Measurements from ENCODE around the gene OLFM1. TPM values are rescaled to one million over a fixed set of nuclear protein-coding genes. Genes with fewer than 3 reads are reported as not detected.

Gene OLFM1
- total and polyA plus RNA-seq, 2 donors from 2014 or later, result 2.9 to 33.7 TPM

GRCh38 chr9:135070964-135071735 is 16.3 kb upstream of the OLFM1 start:
- FAIRE-seq (no peak), DNase-seq (peak in 2 of 5 donors; percentile 23 to 28)
- H3K9me3 ChIP-seq (ENCODE audit: control insufficient read depth in 2 of 3, insufficient read depth in 1 of 3, low read length in 3 of 3), result no peaks in the 10 kb centered on the region
- H3K27ac ChIP-seq (ENCODE audit: low read depth in 2 of 2, low read length in 2 of 2), result no peak overlapping the region
- H3K4me1 ChIP-seq (ENCODE audit: control insufficient read depth in 2 of 3, insufficient read depth in 2 of 3, low read depth in 1 of 3, low read length in 3 of 3), result peaks cover 0 to 2% (median 0%) of the 10 kb centered on the region in 3 donors
- H3K4me3 ChIP-seq (ENCODE audit: low read length in 3 of 3), result no peak overlapping the region
- no peak overlapping the region for H3K9ac ChIP-seq (ENCODE audit: low read length in 3 of 3)
- H3K27me3 ChIP-seq (ENCODE audit: control insufficient read depth, insufficient read depth, low read length), result peaks cover 9% of the 10 kb centered on the region
- intact Hi-C loops (cut with DNase I), result no loop called here
- no peak for TF ChIP-seq CTCF (IDR thresholded peaks at IDR 0.05; ENCODE audit: borderline replicate concordance, extremely low read depth, insufficient read depth)
- no peaks in the 10 kb centered on the region for H3K36me3 ChIP-seq (ENCODE audit: control insufficient read depth in 2 of 3, insufficient read depth in 3 of 3, low read length in 3 of 3)

- Histone ChIP-seq H3K27ac (ENCODE audit: low read depth in 2 of 2, low read length in 2 of 2) (no peak overlapping the region), H3K36me3 (ENCODE audit: control insufficient read depth in 2 of 3, insufficient read depth in 3 of 3, low read length in 3 of 3) (no peaks in the 10 kb centered on the region), H3K4me1 (ENCODE audit: control insufficient read depth in 2 of 3, insufficient read depth in 2 of 3, low read depth in 1 of 3, low read length in 3 of 3) (peaks cover 0 to 2% (median 0%) of the 10 kb centered on the region in 3 donors), H3K27me3 (ENCODE audit: control insufficient read depth, insufficient read depth, low read length) (peaks cover 18% of the 10 kb centered on the region), H3K9me3 (ENCODE audit: control insufficient read depth in 2 of 3, insufficient read depth in 1 of 3, low read length in 3 of 3) (no peaks in the 10 kb centered on the region), H3K4me3 (ENCODE audit: low read length in 3 of 3) (no peak overlapping the region), H3K9ac (ENCODE audit: low read length in 3 of 3) (no peak overlapping the region)
- no peak for TF ChIP-seq CTCF (IDR thresholded peaks at IDR 0.05; ENCODE audit: borderline replicate concordance, extremely low read depth, insufficient read depth)
- FAIRE-seq (no peak), DNase-seq (peak in 1 of 5 donors; percentile 8)
- intact Hi-C loops (cut with DNase I), result no loop called here
These were observed 14.3 kb upstream of the OLFM1 start for GRCh38 chr9:135073081-135073740.

GRCh38 chr9:135073741-135074305 is 13.6 kb upstream of the OLFM1 start:
- DNase-seq (peak in 1 of 5 donors; percentile 19), FAIRE-seq (no peak)
- intact Hi-C loops (cut with DNase I), result no loop called here

More at GRCh38 chr9:135073741-135074305, 13.6 kb upstream of the OLFM1 start:
- Histone ChIP-seq H3K27ac (ENCODE audit: low read depth in 2 of 2, low read length in 2 of 2) (no peak overlapping the region), H3K9ac (ENCODE audit: low read length in 3 of 3) (no peak overlapping the region), H3K4me3 (ENCODE audit: low read length in 3 of 3) (no peak overlapping the region), H3K9me3 (ENCODE audit: control insufficient read depth in 2 of 3, insufficient read depth in 1 of 3, low read length in 3 of 3) (no peaks in the 10 kb centered on the region), H3K27me3 (ENCODE audit: control insufficient read depth, insufficient read depth, low read length) (peaks cover 18% of the 10 kb centered on the region), H3K36me3 (ENCODE audit: control insufficient read depth in 2 of 3, insufficient read depth in 3 of 3, low read length in 3 of 3) (no peaks in the 10 kb centered on the region), H3K4me1 (ENCODE audit: control insufficient read depth in 2 of 3, insufficient read depth in 2 of 3, low read depth in 1 of 3, low read length in 3 of 3) (peaks cover 0 to 2% (median 0%) of the 10 kb centered on the region in 3 donors)
- no peak for TF ChIP-seq CTCF (IDR thresholded peaks at IDR 0.05; ENCODE audit: borderline replicate concordance, extremely low read depth, insufficient read depth)

Measured in kidney (tissue), 14 donors.